NCI-H345 treated with DMSO at 0.1 percent for 48 hours (cell line): Measurements from ENCODE around the gene GDF10.

Experiments
- DNase-seq: peaks from one replicate; lab custom pipeline; 2025; ENCODE audit not compliant: unreplicated experiment; lab: John Stamatoyannopoulos, UW

Gene GDF10, protein sequence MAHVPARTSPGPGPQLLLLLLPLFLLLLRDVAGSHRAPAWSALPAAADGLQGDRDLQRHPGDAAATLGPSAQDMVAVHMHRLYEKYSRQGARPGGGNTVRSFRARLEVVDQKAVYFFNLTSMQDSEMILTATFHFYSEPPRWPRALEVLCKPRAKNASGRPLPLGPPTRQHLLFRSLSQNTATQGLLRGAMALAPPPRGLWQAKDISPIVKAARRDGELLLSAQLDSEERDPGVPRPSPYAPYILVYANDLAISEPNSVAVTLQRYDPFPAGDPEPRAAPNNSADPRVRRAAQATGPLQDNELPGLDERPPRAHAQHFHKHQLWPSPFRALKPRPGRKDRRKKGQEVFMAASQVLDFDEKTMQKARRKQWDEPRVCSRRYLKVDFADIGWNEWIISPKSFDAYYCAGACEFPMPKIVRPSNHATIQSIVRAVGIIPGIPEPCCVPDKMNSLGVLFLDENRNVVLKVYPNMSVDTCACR

DNA sequence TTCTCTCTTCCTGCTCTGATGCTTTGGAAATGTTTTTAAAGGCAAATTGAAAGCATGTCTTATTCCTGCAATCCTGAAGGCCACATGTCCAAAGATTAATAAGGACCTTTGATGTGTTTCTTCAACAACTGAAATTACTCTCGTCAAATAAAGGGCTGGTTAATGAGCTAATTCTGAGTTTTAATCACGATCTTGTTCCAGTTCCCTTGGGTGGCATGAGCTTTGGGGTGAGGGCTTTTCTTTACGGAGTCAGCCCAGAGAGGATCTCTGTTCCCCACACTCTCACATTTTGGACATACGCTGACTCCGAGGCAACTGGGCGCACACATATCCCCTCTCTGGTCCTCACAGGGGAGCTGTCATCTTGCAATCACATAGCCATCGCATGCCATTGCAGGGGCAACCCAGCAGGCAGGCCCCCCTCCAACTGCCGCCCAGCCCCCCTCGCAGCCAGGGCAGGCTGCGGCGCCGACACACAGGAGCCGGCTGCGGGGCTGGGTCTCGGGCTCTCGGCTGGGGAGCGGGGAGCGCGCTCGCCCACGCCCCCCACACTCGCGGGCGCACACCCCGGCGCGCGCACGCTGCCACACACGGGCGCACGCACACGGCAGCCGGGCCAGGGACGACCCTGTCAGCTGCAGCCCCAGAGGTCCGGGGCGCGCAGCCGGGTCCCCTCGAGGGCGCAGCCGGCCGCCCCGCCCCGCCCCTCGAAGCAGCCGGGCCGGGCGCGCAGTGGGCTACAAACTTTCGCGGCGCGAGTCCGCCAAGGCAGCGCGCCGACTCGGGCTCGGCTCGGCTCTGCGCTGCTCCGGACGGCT lies at the start of gene GDF10:
Gene GDF10, plus strand, starts transcription at position 587 of the 818 bp plus-strand sequence. CDS start 455 bp downstream, outside the sequence.
- DNase-seq, result no peak

GRCh38 chr10:47252093-47252780 lies 47.8 kb upstream of the GDF10 start:
- DNase-seq, result no peak

- no peak for DNase-seq
These were observed 46.9 kb upstream of the GDF10 start for GRCh38 chr10:47253030-47253637.

DNA sequence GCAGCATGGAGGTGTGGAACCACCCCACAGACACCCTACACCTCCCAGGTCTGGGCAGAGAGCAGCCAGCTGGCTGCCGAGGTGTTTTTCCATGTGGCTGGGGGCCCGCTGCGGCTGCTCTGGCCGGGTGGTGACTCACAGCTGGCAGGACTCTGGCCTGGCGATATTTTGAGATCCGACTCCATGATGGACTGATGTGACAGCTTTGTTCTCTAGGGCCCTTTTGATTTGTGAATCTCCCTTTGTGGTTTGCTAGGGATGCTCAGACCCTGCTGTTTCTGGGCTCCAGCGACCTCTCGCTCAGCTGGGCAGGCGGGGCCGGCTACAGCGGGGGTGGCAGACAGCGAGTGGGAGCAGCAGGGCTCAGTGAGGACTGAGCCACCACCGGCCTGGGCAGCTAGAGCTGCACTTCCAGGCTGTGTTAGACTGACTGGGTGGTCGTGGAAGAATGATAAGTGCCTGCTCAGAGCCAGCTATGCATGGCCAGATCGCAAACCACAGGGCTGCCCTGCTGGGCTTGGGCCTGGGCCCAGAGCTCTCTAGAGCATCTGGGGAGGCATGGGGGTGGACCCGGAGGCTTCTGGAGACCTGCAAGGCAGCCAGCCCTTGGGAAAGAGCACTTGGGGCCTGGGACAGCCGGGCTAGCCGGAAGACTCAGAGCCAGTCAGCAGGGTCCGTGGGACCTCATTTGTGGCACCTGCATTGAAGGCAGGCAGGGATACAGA lies 46.2 kb upstream of the GDF10 start:
- DNase-seq, result no peak

GRCh38 chr10:47254611-47255010 lies 45.4 kb upstream of the GDF10 start:
- DNase-seq, result no peak

DNA sequence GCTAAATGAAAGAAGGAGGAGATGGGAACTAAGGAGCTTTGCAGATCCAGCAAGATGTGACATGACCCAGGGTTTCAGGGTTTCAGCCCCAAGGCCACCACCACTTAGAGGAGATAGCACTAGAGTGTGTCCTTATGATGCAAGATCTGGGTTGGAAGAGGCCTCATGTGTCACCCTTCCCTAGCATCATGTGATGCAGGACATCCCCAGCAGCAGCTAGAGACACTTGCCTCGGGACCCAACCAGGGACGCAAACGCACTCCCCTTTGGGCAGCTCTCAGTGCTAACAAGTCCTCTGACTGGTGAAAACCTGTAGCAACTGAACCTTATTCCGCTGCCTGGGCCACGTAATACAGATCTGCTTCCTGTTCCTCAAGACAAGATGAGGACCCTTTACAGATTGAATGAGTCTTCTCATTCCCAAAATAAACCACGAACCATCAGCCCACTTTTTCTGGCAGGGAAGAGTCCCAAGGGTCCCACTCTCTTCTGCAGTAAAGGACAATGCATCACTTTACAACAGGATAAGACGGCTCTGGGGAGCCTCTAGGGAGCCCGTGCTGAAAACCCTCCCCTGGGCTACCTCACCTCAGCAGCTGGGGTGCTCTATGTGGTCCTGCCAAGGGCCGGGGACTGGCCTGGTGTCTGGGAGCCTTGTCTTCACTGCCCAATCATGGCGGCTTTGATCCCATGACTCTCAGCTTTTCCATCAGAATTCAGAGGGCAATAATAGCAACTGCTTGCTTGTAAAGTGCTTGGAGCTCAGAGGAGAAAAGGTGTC lies 44.8 kb upstream of the GDF10 start:
- no peak for DNase-seq

GRCh38 chr10:47255866-47256265 lies 44.1 kb upstream of the GDF10 start:
- DNase-seq, result no peak

GRCh38 chr10:47256751-47257336 lies 43.2 kb upstream of the GDF10 start:
- DNase-seq, result no peak

DNA sequence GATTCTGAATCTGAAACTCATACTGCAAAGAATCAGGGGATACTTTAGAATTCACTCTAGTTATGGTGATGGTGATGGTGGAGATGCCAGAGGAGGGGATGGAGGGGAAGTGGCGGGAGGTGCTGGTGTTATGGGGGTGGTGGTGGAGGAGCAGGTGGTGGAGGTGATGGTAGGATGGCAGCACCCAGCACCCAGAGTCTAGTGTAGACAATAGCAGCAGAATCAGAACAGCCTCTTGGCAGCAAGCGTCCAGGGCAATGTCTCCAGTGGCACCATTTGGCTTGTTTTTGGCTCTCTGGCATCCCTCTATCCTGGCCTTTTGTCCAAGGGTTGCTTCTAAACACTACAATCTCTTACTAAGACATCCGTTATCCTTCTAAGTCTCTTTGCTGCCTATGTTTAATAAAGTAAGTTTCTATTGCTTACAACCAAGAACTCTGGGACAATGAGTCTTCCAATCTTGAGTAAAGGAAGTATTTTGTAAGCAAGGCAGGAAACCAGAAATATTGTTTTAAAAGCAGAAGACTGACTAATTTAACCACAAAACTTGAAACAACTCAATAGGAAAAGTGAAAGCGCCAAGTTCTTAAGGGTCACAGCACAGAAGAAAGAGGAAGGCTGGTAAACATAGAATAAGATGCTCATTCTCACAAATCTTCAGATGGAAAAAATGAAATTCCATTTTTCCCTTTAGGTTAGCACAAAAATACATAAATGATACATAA lies 42.4 kb upstream of the GDF10 start:
- DNase-seq, result no peak

- no peak for DNase-seq
These were observed 41.1 kb upstream of the GDF10 start for GRCh38 chr10:47258921-47259320.

GRCh38 chr10:47259466-47259865 lies 40.5 kb upstream of the GDF10 start:
- no peak for DNase-seq

DNA sequence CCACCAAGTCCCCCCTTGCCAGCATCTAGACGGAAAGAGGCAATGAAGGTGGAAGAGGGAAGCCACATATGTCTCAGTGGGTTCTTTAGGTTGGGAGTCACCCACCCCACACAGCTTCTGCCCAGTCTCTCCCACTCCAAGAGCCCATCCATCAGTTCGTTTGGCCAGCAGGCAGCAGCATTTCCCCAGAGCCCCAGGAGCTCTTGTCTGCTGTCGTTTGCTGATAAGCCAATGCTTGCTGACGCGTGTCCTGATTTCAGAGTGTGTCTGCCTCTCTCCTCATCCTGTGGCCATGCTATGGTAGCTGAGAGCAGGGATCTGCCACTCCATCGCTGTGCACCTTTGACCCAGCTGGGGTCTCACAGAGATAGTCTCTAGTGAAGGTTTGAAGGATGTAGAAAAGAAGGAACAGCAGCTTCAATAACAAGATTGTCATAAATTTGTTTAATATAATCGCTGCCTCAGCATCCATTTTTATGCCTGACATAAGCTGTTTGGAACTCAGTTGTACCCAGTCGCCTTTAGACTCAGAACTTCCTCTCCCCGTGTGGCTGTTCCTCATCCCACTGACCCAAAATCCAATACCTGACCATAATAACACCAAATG lies 39.4 kb upstream of the GDF10 start:
- DNase-seq, result no peak

DNA sequence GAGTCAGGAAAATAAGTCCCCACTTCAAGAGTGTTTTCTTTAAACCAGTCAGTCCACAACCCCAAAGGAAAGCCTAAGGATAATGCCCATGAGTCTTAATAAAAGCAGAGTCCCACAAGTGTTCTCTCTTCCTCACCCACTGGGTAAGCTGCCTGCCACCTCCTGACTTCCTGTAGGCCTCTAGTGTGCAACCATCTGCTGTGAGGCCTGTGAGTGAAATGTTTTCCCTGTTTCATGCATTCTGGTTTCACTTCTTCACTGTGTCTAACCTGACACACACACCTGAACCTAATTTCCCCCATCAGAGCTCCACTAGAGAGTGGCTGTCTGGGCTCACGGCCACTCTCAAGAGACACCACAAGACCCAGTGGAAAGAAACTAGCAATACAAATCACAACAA lies 38.9 kb upstream of the GDF10 start:
- no peak for DNase-seq

DNA sequence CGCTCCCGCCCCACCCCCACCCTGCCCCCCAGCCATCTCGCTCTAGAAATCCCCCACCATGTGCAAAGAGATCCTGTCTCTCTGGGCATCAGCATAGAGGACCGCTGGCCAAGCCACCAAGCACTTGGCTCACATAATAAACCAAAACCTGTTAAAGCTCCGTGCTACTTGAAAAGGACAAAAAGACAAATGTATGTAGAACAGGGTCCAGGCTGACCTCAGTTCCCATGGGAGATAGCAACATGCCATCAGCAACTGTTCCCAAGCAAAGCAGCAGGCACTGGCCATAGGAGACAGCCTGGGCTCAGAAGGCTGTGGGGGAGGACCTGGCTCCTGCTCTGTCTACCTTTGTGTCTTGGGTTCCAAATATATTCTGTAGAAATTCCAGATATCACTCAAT lies 38.4 kb upstream of the GDF10 start:
- DNase-seq, result no peak

GRCh38 chr10:47262606-47263533 lies 37.1 kb upstream of the GDF10 start:
- no peak for DNase-seq

GRCh38 chr10:47264797-47265281 lies 35.2 kb upstream of the GDF10 start:
- DNase-seq, result no peak

- no peak for DNase-seq
These were observed 33.4 kb upstream of the GDF10 start for GRCh38 chr10:47266602-47267001.
